Measurements from ENCODE around the gene LRIT1. TPM values are rescaled to one million over a fixed set of nuclear protein-coding genes. Genes with fewer than 3 reads are reported as not detected.

LRIT1 gene
- total RNA-seq, 1 experiment from 2014 or later, result not detected

- Mint-ChIP-seq H3K27ac (no peak within 1 kb of the TSS), H3K4me1 (peaks cover 9% of the 10 kb centered on the region; the same call in 1 of the 2 replicates), H3K27me3 (ENCODE audit: low read depth) (peaks cover 57% of the 10 kb centered on the region), H3K36me3 (no peaks in the 10 kb centered on the region), H3K4me3 (peak within 1 kb of the TSS; percentile 68), H3K9me3 (no peaks in the 10 kb centered on the region)
- ChIA-PET POLR2A (no interaction called here), CTCF (interaction anchor here (0.5 to 3.1 kb wide), 6 partner anchors 8 to 62 kb away, joined by 3 to 19 read pairs (median 6); no protein-coding TSS in a partner anchor)
- TF ChIP-seq ZMAT4 (CRISPR knock-in tag; IDR thresholded peaks at IDR 0.05) (no peak), CBFB (CRISPR knock-in tag; IDR thresholded peaks at IDR 0.05; ENCODE audit: low read depth) (no peak), SOX15 (CRISPR knock-in tag; IDR thresholded peaks at IDR 0.05) (no peak), RELA (CRISPR knock-in tag; IDR thresholded peaks at IDR 0.05; ENCODE audit: borderline replicate concordance) (no peak), ATF6 (CRISPR knock-in tag; IDR thresholded peaks at IDR 0.05) (no peak), OVOL2 (CRISPR knock-in tag; IDR thresholded peaks at IDR 0.05; ENCODE audit: borderline replicate concordance) (no peak), TEAD4 (CRISPR knock-in tag; IDR thresholded peaks at IDR 0.05) (no peak), NR2C2 (CRISPR knock-in tag; IDR thresholded peaks at IDR 0.05) (no peak), ARID4B (CRISPR knock-in tag; IDR thresholded peaks at IDR 0.05; ENCODE audit: borderline replicate concordance) (0 out of 2 replicates have a peak, but pooled peaks have one; percentile 6), HMGXB4 (CRISPR knock-in tag; IDR thresholded peaks at IDR 0.05) (peak; percentile 60; the same call in 1 of the 2 replicates), NFE2L1 (CRISPR knock-in tag; IDR thresholded peaks at IDR 0.05) (no peak), ATF2 (CRISPR knock-in tag; IDR thresholded peaks at IDR 0.05; ENCODE audit: borderline replicate concordance, low read depth) (no peak), PRRX2 (CRISPR knock-in tag; IDR thresholded peaks at IDR 0.05) (no peak), ZNF317 (CRISPR knock-in tag; IDR thresholded peaks at IDR 0.05; ENCODE audit: borderline replicate concordance, low read depth) (no peak), CTCF (IDR thresholded peaks at IDR 0.05) (no peak), IRF2 (CRISPR knock-in tag; IDR thresholded peaks at IDR 0.05; ENCODE audit: borderline replicate concordance, low read depth) (no peak), TEAD1 (CRISPR knock-in tag; IDR thresholded peaks at IDR 0.05) (0 out of 2 replicates have a peak, but pooled peaks have one; percentile 22), MLX (CRISPR knock-in tag; IDR thresholded peaks at IDR 0.05) (no peak), CREB1 (CRISPR knock-in tag; IDR thresholded peaks at IDR 0.05) (no peak), ZNF138 (CRISPR knock-in tag; conservative IDR thresholded peaks at IDR 0.05) (no peak)
- peak; percentile 85 for ATAC-seq
- peak; percentile 73 for DNase-seq (ENCODE audit: low spot score)
These were observed 46.8 kb downstream of the LRIT1 start, which contains the start of gene CDHR1 for GRCh38 chr10:84194424-84195043. TSS of gene CDHR1 (plus strand) at chr10:84194537. CDS start at chr10:84194761, 224 bp downstream.
